ENCODE results near the gene JUN.
A peak's percentile ranks its signal among the peaks of the same experiment; 100 is the strongest.

DNA sequence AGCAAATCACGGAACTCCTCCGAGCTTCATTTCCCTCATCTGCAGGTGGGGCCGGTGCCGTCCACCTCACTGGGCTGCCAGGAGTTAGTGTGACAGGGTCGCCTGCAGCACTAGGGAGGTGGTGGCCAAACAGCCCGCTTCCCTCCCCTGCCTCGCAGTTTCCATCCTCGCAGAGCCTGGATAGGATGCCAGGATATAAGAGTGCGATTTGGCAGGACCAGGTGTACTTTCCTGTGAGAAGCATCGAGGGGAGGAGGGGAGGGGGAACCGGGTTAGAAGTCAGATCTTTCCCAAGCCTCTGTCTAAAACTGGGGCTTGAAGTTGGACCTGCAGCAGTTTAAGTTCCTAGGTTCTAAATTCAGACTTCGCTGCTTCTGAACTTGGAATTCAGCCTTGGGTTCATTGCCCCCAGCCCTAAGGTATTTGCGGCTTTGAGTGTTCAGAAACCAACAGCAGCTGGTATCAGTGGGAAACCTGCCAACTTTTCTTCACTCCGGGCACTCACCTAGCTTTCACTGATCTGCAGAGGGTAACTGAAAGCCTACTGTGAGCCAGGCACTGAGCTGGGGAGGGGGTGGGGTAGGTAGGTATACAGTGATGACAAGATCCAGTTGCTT, 1.7 kb upstream of the JUN start:
- TF ChIP-seq, protein P1, sequence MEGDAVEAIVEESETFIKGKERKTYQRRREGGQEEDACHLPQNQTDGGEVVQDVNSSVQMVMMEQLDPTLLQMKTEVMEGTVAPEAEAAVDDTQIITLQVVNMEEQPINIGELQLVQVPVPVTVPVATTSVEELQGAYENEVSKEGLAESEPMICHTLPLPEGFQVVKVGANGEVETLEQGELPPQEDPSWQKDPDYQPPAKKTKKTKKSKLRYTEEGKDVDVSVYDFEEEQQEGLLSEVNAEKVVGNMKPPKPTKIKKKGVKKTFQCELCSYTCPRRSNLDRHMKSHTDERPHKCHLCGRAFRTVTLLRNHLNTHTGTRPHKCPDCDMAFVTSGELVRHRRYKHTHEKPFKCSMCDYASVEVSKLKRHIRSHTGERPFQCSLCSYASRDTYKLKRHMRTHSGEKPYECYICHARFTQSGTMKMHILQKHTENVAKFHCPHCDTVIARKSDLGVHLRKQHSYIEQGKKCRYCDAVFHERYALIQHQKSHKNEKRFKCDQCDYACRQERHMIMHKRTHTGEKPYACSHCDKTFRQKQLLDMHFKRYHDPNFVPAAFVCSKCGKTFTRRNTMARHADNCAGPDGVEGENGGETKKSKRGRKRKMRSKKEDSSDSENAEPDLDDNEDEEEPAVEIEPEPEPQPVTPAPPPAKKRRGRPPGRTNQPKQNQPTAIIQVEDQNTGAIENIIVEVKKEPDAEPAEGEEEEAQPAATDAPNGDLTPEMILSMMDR (IDR thresholded peaks at IDR 0.05; ENCODE audit: poor library complexity, severe bottlenecking), result peak; percentile 38
- no peak for TF ChIP-seq POLR2AphosphoS5 (IDR thresholded peaks at IDR 0.05)
- TF ChIP-seq EZH2 (IDR thresholded peaks at IDR 0.05; ENCODE audit: borderline replicate concordance, insufficient read depth, low read length, poor library complexity, severe bottlenecking), result no peak
- TF ChIP-seq, protein P2, sequence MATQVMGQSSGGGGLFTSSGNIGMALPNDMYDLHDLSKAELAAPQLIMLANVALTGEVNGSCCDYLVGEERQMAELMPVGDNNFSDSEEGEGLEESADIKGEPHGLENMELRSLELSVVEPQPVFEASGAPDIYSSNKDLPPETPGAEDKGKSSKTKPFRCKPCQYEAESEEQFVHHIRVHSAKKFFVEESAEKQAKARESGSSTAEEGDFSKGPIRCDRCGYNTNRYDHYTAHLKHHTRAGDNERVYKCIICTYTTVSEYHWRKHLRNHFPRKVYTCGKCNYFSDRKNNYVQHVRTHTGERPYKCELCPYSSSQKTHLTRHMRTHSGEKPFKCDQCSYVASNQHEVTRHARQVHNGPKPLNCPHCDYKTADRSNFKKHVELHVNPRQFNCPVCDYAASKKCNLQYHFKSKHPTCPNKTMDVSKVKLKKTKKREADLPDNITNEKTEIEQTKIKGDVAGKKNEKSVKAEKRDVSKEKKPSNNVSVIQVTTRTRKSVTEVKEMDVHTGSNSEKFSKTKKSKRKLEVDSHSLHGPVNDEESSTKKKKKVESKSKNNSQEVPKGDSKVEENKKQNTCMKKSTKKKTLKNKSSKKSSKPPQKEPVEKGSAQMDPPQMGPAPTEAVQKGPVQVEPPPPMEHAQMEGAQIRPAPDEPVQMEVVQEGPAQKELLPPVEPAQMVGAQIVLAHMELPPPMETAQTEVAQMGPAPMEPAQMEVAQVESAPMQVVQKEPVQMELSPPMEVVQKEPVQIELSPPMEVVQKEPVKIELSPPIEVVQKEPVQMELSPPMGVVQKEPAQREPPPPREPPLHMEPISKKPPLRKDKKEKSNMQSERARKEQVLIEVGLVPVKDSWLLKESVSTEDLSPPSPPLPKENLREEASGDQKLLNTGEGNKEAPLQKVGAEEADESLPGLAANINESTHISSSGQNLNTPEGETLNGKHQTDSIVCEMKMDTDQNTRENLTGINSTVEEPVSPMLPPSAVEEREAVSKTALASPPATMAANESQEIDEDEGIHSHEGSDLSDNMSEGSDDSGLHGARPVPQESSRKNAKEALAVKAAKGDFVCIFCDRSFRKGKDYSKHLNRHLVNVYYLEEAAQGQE (IDR thresholded peaks at IDR 0.05; ENCODE audit: borderline replicate concordance), result no peak
- peak; percentile 44 for TF ChIP-seq SMC3 (conservative IDR thresholded peaks at IDR 0.05; ENCODE audit: poor library complexity)
- TF ChIP-seq TAF1 (IDR thresholded peaks at IDR 0.05; ENCODE audit: low read depth), result no peak
- TF ChIP-seq EP300 (conservative IDR thresholded peaks at IDR 0.05; ENCODE audit: poor library complexity, severe bottlenecking), result no peak
- TF ChIP-seq MXI1 (conservative IDR thresholded peaks at IDR 0.05; ENCODE audit: poor library complexity, severe bottlenecking), result no peak
- no peak for TF ChIP-seq RAD21 (conservative IDR thresholded peaks at IDR 0.05)

All from neural cell (in vitro differentiated cells).